NCI-H524 treated with DMSO at 0.1 percent for 48 hours (cell line): ENCODE measurements around the gene CILP2.

Experiments used
- DNase-seq: peaks from one replicate; lab custom pipeline; 2025; lab: John Stamatoyannopoulos, UW

CILP2 gene

DNA sequence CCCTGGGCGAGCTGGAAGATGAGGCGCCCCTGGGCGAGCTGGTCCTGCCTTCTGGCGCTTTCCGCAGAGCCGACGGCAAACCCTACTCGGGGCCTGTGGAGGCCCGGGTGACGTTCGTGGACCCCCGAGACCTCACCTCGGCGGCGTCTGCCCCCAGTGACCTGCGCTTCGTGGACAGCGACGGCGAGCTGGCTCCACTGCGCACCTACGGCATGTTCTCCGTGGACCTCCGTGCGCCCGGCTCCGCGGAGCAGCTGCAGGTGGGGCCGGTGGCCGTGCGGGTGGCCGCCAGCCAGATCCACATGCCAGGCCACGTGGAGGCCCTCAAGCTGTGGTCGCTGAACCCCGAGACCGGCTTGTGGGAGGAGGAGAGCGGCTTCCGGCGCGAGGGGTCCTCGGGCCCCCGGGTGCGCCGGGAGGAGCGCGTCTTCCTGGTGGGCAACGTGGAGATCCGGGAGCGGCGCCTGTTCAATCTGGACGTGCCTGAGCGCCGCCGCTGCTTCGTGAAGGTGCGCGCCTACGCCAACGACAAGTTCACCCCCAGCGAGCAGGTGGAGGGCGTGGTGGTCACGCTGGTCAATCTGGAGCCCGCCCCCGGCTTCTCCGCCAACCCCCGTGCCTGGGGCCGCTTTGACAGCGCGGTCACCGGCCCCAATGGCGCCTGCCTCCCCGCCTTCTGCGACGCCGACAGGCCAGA, 6.3 kb downstream of the CILP2 start:
- DNase-seq = no peak

DNA sequence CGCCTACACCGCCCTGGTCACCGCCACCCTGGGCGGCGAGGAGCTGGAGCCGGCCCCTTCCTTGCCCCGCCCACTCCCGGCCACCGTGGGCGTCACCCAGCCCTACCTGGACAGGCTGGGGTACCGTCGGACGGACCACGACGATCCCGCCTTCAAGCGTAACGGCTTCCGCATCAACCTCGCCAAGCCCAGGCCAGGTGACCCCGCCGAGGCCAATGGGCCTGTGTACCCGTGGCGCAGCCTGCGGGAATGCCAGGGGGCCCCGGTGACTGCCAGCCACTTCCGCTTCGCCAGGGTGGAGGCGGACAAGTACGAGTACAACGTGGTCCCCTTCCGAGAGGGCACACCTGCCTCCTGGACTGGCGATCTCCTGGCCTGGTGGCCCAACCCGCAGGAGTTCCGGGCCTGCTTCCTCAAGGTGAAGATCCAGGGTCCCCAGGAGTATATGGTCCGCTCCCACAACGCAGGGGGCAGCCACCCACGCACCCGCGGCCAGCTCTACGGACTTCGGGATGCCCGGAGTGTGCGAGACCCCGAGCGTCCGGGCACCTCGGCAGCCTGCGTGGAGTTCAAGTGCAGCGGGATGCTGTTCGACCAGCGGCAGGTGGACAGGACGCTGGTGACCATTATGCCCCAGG, 7.0 kb downstream of the CILP2 start:
- DNase-seq = no peak

DNA sequence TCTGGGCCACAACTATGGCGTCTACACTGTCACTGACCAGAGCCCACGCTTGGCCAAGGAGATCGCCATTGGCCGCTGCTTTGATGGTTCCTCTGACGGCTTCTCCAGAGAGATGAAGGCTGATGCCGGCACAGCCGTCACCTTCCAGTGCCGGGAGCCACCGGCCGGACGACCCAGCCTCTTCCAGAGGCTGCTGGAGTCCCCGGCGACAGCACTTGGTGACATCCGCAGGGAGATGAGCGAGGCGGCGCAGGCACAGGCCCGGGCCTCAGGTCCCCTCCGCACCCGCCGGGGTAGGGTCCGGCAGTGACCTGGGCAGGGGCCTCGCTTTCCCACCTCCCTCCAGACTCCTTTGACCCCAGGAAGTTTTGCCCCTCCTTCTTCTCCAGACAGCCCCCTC, 7.6 kb downstream of the CILP2 start:
- no peak for DNase-seq

GRCh38 chr19:19546751-19547162, 8.7 kb downstream of the CILP2 start:
- DNase-seq = no peak

GRCh38 chr19:19547674-19548336, 9.7 kb downstream of the CILP2 start:
- no peak for DNase-seq

DNA sequence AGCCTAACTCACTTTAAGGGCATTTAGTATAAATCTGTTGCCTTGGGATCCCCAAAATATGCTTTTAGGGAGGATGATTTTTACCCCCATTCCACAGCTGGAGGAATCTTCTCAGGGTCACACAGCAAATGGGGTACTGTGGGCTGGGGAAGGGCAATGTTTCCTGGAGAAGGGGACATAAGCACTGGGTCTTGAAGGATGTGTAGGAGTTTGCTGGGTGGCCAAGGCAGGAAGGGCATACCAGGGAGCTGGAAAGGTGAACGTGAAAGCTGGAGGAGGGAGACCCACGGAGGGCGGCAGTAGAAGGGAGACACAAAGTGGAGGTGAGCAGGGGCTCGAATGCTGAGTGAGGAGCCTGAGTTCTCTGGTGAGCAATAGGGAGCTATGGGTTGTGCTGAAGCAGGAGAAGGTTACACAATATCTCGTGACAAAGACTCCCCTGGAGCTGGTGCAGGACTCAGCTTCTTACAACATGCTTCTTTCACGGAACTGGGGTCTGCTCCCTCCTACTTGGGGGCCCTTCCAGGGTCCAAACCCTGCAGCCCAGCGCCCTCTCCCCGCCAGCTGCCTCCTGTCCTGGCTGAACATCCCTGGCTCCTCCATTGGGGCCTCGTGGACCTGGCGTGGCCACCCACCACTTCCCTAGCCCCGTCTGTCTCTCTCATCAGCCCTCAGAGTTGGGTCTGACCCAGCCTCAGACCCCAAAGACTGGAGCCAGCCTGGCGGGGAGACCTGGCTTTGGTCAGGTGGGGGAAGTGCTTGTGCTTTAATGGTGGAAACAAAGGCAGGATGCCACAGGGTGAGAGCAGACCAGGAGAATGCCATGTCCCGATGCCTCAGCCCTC, 11.1 kb downstream of the CILP2 start:
- no peak for DNase-seq

- DNase-seq = no peak
These were observed 11.9 kb downstream of the CILP2 start for GRCh38 chr19:19549804-19550464.

DNA sequence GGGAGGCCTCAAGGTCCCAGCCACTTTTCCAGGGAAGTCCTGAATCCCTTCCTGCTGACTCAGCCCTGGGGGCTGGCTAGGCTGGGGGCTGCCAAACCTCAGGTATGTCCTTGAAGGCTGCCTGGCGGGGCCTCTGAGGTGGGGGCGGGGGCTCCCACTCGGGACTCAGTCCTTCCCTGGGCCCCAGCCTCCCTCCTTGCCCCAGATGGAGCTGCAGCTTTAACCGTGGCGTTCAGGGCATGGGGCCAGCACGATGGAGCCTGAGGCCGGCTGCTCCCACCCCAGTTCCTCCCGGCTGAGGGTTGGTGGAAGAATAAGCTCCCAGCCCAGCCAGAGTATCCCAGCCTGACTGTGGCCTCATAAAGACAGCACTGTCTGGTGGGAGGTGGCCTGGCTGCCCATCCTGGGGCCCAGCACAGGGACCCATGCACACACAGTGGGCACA, 12.4 kb downstream of the CILP2 start:
- no peak for DNase-seq

DNA sequence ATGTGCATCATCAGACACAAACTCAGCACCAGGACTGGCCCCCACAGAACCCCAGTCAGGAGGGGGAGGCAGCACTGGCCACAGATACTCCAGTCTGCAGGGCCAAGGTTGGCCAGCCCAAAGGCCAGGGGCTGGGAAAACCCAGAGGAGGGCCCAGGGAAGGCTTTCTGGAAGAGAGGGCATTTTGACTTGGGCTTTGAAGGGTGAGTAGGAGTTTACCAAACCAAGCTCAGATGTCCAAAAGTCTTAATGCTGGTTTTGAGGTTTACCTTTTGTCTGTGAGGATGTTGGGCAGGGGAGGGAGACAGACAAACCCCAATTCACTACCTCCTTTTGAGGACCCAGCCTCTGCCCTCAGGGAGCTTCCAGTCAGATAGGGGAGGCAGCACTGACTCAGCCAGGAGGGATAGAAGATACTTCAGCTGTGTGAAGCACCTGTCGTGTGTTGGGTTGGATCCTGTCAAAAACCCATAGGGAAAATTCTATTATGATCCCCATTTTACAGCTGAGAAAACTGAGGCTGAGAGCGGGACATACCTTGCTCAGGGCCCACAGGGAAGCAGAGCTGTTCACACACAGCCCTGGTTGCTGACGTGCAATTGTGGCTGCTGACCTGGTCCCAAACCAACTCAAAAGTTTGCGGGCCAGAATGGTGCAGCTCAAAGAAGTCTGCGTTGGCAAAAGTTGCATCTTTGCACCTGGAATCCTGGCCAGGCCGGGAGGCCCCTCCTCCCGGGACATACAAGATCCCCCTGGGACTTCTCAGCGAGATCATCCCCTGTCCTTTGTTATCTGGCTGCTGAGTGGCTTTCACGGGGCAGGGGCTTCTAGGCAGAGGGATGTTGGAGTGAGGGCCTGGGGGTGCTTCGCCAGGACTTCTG, 13.1 kb downstream of the CILP2 start:
- DNase-seq = no peak

DNA sequence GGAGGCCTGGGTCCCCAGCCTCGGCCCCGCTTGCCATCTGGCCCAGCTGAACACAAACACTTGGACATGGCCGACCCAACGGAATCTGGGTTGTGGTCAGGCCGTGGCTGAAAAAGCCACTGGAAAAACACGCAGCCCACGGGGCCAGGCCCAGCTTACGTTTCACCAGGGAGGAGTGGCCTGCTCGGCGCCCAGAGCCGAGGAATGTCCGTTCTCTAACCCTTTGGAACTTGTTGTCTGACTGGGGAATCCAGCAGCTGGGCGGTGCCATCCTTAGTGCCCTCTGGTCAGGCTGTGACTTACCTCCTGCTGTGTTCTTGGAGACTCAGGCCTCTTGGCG, 13.8 kb downstream of the CILP2 start:
- no peak for DNase-seq

DNA sequence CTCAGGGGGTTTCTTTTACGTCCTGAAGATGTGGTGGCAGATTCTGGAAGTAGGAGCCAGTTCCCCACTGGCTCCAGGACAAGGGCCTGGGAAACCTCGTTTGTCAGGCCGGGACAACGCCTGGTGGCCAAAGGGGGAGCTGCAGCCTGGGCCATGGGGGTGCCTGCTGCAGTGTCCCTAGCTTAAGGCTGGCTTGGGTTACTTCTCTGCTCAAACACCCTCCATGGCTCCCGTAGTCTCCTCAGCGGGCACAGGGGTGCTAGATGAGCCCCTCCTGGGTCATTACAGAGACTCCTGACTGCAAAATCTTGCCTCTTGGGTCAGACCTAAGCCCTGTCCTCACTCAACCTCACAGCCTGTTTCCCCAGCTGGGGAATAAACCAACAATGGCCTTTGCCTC, 14.7 kb downstream of the CILP2 start:
- DNase-seq = no peak

DNA sequence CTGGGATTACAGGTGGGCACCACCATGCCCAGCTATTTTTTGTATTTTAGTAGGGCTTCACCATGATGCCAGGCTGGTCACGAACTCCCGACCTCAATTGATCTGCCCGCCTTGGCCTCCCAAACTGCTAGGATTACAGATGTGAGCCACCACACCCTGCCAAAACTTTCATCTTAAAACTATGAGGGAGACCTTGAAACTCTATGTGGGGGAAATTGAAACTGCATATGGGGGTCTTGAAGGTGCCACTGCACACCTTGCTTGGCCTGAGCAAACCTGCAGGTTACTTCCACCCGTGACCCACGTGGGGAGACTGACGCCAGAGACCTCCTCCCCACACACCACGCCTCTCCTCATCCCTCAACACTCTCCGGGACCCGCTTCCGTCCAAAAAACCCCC, 15.6 kb downstream of the CILP2 start:
- no peak for DNase-seq

GRCh38 chr19:19554074-19555023, 16.3 kb downstream of the CILP2 start:
- DNase-seq = no peak

GRCh38 chr19:19558055-19558454, 20.0 kb downstream of the CILP2 start:
- no peak for DNase-seq

GRCh38 chr19:19558636-19559035, 20.6 kb downstream of the CILP2 start:
- DNase-seq = no peak

DNA sequence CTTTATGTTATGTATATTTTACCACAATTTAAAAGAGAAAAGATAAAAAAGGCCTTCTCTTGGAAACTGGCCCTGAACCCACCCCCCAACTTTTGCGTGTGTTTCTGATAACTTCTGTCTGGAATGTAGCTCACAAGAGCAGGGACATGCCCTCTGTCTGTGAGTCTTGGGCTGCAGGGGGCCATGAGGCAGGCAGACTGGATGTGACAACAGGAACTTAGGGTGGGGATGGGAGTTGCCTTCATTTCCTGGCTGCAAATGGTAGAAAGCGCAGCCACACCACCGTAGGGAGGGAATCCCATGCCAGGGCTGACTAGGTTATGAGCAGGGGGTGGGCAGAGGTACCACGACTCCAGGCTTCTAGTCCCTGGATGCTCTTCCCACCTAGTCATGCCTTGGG, 21.9 kb downstream of the CILP2 start:
- no peak for DNase-seq

DNA sequence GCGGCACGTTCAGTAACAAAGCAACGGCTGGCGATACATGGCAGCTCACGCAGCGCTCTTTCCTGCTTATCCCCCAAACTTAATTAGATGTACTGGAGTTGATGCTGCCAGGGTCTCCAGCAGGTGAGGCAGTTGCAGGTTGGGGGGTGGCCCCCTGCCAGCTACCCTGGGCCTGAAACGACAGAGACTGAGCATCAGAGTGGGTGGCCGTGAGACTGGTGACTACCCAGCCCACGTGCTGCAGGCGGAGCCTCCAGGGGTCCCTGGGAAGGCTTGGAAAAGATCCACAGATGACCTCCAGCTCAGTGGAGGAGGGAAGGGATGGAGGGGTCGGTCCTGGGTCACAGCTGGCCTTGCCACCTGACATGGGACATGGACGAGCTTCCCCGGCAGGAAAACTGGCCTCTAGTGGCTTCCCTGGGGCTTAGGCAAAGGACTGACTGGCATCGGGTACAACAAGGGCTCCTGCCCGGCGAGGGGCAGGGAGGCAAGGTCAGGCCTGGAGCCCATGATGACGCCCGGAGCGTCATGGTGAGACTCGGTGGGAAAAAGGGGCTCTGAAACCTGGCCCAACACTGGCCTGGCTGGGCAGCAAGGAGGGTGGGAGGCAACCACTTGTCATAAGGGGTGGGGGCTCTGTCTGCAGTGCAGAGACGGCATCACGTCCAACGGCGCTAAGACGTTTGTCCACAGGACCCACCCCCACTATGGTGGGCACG, 24.0 kb downstream of the CILP2 start:
- no peak for DNase-seq

DNA sequence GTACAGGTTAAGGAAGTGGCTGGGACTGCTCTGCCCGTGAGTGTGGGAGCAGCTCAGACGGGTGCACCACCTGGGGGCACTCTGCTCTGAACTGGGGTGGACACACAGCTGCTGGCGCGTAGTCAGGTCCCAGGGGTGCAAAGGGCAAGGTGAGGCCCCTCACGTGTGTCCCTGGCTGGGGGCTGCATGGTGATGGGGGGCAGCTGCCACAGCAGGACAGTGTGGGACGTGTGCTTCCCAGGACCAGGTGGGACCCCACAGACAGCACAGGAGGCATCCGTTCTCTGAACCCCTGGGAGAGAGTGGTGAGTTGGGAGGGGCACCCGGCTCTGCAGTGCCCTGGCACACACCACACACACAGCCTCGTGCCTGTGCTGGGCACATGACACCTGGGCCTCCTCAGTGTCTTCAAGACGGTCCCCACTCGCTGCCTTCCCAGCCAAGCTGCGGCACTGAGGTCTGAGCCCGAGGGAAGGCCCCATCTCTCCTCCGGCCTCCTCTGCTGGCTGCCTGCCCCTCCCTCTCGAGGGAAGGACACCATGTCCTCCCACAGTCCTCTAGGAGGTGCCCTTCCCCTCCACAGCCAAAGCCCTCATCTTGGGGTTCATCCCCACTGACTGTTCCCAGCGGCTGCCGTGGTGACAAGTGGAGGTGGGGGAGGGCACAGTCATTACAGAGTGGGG, 24.7 kb downstream of the CILP2 start:
- no peak for DNase-seq
